Measurements from ENCODE around the gene FBXW8.

GRCh38 chr12:117000316-117000715, 89.6 kb downstream of the FBXW8 start:
- no peak for TF ChIP-seq EZH2 (IDR thresholded peaks at IDR 0.05; ENCODE audit: low read depth)
- TF ChIP-seq, protein P1, sequence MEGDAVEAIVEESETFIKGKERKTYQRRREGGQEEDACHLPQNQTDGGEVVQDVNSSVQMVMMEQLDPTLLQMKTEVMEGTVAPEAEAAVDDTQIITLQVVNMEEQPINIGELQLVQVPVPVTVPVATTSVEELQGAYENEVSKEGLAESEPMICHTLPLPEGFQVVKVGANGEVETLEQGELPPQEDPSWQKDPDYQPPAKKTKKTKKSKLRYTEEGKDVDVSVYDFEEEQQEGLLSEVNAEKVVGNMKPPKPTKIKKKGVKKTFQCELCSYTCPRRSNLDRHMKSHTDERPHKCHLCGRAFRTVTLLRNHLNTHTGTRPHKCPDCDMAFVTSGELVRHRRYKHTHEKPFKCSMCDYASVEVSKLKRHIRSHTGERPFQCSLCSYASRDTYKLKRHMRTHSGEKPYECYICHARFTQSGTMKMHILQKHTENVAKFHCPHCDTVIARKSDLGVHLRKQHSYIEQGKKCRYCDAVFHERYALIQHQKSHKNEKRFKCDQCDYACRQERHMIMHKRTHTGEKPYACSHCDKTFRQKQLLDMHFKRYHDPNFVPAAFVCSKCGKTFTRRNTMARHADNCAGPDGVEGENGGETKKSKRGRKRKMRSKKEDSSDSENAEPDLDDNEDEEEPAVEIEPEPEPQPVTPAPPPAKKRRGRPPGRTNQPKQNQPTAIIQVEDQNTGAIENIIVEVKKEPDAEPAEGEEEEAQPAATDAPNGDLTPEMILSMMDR (conservative IDR thresholded peaks at IDR 0.05) = no peak

Data from PC-9 (cell line).